Peyer's patch (tissue), 4 donors: ENCODE measurements around the gene ZNF608.

Source experiments
- POLR2A ChIP-seq, 2 donors: fragments of 450-650 bp; IDR thresholded peaks; one replicate each; pipeline ENCODE4 v1.5.1; 2017; ENCODE audit warnings: antibody characterized with exemption in 2 of 2, mild to moderate bottlenecking in 2 of 2, moderate library complexity in 2 of 2
- TF ChIP-seq, protein P1 (sequence below), 6 experiments: fragments of 450-650 bp in 4 of 6; fragments of 200-600 bp in 2 of 6; sonication (generic) in 1 of 6; IDR thresholded peaks; one replicate each; pipeline ENCODE4 v1.5.1; 2017 to 2019; ENCODE audit warnings: antibody characterized with exemption in 6 of 6, mild to moderate bottlenecking in 3 of 6, moderate library complexity in 1 of 6

DNA sequence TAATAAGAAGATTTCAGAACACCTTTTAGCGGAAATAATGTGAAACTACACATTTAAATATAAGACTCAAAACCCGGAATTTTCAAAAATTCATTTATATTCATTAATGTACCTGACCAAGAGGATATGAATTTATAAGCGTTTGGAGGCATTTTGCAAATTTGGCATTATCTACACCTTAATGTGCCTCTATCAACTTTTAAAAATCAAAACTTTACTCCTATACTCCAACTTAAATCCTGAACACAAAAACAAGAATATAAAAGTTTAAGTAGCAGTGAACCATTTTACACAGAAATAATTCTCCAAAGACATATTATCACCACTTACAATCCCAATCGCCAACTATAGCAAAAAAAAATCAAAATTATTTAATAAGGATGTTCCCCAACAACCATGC is 3.9 kb downstream of the ZNF608 start:
- TF ChIP-seq, protein P1, sequence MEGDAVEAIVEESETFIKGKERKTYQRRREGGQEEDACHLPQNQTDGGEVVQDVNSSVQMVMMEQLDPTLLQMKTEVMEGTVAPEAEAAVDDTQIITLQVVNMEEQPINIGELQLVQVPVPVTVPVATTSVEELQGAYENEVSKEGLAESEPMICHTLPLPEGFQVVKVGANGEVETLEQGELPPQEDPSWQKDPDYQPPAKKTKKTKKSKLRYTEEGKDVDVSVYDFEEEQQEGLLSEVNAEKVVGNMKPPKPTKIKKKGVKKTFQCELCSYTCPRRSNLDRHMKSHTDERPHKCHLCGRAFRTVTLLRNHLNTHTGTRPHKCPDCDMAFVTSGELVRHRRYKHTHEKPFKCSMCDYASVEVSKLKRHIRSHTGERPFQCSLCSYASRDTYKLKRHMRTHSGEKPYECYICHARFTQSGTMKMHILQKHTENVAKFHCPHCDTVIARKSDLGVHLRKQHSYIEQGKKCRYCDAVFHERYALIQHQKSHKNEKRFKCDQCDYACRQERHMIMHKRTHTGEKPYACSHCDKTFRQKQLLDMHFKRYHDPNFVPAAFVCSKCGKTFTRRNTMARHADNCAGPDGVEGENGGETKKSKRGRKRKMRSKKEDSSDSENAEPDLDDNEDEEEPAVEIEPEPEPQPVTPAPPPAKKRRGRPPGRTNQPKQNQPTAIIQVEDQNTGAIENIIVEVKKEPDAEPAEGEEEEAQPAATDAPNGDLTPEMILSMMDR (IDR thresholded peaks at IDR 0.05) = peak in 1 of 6 experiments; percentile 12
- no peak for TF ChIP-seq POLR2A (IDR thresholded peaks at IDR 0.05)
